ENCODE results near the gene PAQR3. TPM values are rescaled to one million over a fixed set of nuclear protein-coding genes. Genes with fewer than 3 reads are reported as not detected.
A peak's percentile ranks its signal among the peaks of the same experiment; 100 is the strongest.

PAQR3 gene
- total and polyA plus RNA-seq, 11 donors = 1.9 to 14.1 (median 8.5) TPM

DNA sequence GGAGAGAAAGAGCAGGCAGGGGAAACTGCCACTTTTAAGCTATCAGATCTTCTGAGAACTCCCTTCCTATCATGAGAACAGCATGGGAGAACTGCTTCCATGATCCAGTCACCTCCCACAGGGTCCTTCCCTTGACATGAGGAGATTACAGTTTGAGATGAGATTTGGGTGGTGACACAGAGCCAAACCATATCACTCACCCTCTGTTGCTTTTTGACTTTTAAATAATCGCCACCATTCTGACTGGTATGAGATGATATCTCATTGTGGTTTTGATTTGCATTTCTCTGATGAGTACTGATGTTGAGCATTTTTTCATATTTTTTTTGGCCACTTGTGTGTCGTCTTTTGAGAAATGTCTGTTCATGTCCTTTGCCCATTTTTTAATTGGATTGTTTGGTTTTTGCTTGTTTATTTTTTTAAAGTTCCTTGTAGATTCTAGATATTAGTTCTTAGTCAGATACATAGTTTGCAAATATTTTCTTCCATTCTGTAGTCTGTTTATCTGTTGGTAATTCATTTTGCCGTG, 6.5 kb upstream of the PAQR3 start:
- H3K36me3 ChIP-seq = no peaks in the 10 kb centered on the region
- H3K27me3 ChIP-seq = no peaks in the 10 kb centered on the region
- H3K27ac ChIP-seq = no peak overlapping the region
- no peak overlapping the region for H3K4me3 ChIP-seq
- TF ChIP-seq, protein P1, sequence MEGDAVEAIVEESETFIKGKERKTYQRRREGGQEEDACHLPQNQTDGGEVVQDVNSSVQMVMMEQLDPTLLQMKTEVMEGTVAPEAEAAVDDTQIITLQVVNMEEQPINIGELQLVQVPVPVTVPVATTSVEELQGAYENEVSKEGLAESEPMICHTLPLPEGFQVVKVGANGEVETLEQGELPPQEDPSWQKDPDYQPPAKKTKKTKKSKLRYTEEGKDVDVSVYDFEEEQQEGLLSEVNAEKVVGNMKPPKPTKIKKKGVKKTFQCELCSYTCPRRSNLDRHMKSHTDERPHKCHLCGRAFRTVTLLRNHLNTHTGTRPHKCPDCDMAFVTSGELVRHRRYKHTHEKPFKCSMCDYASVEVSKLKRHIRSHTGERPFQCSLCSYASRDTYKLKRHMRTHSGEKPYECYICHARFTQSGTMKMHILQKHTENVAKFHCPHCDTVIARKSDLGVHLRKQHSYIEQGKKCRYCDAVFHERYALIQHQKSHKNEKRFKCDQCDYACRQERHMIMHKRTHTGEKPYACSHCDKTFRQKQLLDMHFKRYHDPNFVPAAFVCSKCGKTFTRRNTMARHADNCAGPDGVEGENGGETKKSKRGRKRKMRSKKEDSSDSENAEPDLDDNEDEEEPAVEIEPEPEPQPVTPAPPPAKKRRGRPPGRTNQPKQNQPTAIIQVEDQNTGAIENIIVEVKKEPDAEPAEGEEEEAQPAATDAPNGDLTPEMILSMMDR (IDR thresholded peaks at IDR 0.05) = no peak
- TF ChIP-seq POLR2A (IDR thresholded peaks at IDR 0.05) = no peak
- DNase-seq = no peak
- 94 to 95% (median 94%) methylated on average over 3 of the region's 3 CpGs for WGBS, 4 donors
- no peak for ATAC-seq
- H3K4me1 ChIP-seq = no peaks in the 10 kb centered on the region
- intact Hi-C loops (cut with DNase I) = loop anchor here in 2 of 10 donors (5.0 to 10.0 kb wide), 2 partner anchors 1257 to 1389 kb away; partner anchors contain the start of gene CFAP299 (in 1 of the 2)
- peaks cover 0 to 4% (median 0%) of the 10 kb centered on the region in 12 donors for H3K9me3 ChIP-seq

DNA sequence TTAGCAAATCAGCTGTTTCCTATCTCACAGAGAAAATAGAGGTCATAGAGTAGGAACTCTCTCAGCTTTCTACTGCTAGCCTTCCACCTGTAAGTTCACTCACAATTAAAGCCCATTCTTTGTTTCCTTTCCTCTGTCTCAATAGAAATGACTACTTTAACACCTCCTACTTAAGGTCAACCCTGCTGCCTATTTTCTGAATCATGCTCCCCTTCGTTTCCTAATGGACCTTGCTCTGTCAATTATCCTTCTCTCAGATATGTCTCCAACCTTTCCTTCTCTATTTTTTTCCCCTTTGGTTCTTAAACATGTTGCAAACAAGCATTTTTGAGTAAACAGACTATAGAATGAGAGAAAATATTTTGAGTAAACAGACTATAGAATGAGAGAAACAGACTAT, 5.1 kb upstream of the PAQR3 start:
- intact Hi-C loops (cut with DNase I) = loop anchor here in 1 of 10 donors (10.0 kb wide), 1 partner anchor 1390 kb away; the partner anchor contains the start of gene CFAP299
- TF ChIP-seq, protein P1 (IDR thresholded peaks at IDR 0.05) = no peak
- TF ChIP-seq POLR2A (IDR thresholded peaks at IDR 0.05) = no peak
- peaks cover 0 to 8% (median 6%) of the 10 kb centered on the region in 12 donors for H3K4me1 ChIP-seq
- H3K27me3 ChIP-seq = no peaks in the 10 kb centered on the region
- no peak overlapping the region for H3K4me3 ChIP-seq
- no peak for DNase-seq
- H3K36me3 ChIP-seq = no peaks in the 10 kb centered on the region
- no peak overlapping the region for H3K27ac ChIP-seq
- H3K9me3 ChIP-seq = peaks cover 0 to 4% (median 0%) of the 10 kb centered on the region in 12 donors
- no peak for ATAC-seq
- 60 to 71% (median 62%) methylated on average over 1 of the region's 1 CpG for WGBS, 4 donors

DNA sequence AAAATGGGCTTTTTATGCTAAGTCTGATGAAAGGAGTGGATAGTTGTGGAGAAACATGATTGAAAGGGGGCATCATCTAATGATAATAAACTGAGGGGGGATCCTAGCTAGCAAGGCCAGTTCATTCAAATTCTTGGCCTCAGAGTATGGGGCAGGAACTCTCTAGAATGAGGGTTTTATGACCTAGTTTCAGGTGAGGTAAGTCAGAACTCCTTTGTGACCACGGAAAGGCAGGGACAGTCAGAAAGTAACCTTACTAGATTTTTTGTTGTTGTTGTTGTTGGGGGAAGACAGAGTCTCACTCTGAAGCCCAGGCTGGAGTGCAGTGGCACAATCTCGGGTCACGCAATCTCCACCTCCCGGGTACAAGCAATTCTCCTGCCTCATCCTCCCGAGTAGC, 1.5 kb upstream of the PAQR3 start:
- no peak for DNase-seq
- no peak for TF ChIP-seq POLR2A (IDR thresholded peaks at IDR 0.05)
- TF ChIP-seq, protein P1 (IDR thresholded peaks at IDR 0.05) = no peak
- Histone ChIP-seq H3K9me3 (no peaks in the 10 kb centered on the region), H3K27ac (no peak overlapping the region), H3K4me1 (peaks cover 0 to 21% (median 13%) of the 10 kb centered on the region in 12 donors), H3K27me3 (no peaks in the 10 kb centered on the region), H3K4me3 (no peak overlapping the region), H3K36me3 (no peaks in the 10 kb centered on the region)
- no peak for ATAC-seq
- 92 to 98% (median 96%) methylated on average over 5 of the region's 5 CpGs for WGBS, 4 donors
- intact Hi-C loops (cut with DNase I) = loop anchor here in 1 of 10 donors (10.0 kb wide), 1 partner anchor 1394 kb away; the partner anchor contains the start of gene CFAP299

DNA sequence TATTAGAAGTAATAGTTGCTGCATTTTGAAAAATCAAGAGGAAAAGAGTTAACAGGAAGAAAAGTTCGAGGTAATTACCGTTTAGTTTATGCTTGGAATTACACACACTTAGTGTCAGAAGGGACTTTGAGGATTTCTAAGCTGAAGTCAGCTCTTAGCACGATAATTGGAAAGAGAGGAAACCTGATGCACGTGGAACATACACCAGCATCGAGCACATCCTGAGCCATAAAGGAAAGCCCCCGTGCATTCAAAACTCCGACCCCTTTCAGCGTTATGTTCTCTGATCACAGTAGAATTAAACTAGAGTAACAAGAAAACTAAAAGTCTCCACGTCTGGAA, 400 bp upstream of the PAQR3 start:
- intact Hi-C loops (cut with DNase I) = loop anchor here in 1 of 10 donors (10.0 kb wide), 1 partner anchor 1395 kb away; the partner anchor contains the start of gene CFAP299
- H3K27me3 ChIP-seq = no peaks in the 10 kb centered on the region
- no peaks in the 10 kb centered on the region for H3K9me3 ChIP-seq
- 1 to 3% (median 2%) methylated on average over 9 of the region's 9 CpGs for WGBS, 4 donors
- TF ChIP-seq, protein P1 (IDR thresholded peaks at IDR 0.05) = no peak
- TF ChIP-seq POLR2A (IDR thresholded peaks at IDR 0.05) = no peak
- peak overlapping the region in 4 of 12 donors; percentile 49 to 82 (median 68) for H3K27ac ChIP-seq
- peak overlapping the region; percentile 73 to 99 (median 88) for H3K4me3 ChIP-seq
- H3K36me3 ChIP-seq = no peaks in the 10 kb centered on the region
- DNase-seq (no peak), ATAC-seq (no peak)
- H3K4me1 ChIP-seq = peaks cover 0 to 21% (median 13%) of the 10 kb centered on the region in 12 donors

Measured in heart left ventricle (tissue), 16 donors.